ENCODE measurements around the gene BABAM1. TPM values are rescaled to one million over a fixed set of nuclear protein-coding genes. Genes with fewer than 3 reads are reported as not detected.
A peak's percentile ranks its signal among the peaks of the same experiment; 100 is the strongest.
"Not testable (repeated sequence)": the region's sequence is repeated elsewhere in the genome, so short reads cannot be mapped to it uniquely, and the experiment has no call there.

The BABAM1 gene
- total RNA-seq, 1 donor from 2014 or later: 59.7 TPM

- peak overlapping the region; percentile 21 to 38 for H3K4me3 ChIP-seq
- TF ChIP-seq POLR2AphosphoS5 (IDR thresholded peaks at IDR 0.05; ENCODE audit: insufficient read depth in 1 of 2, low read depth in 1 of 2) (no peak), POLR2A (IDR thresholded peaks at IDR 0.05) (no peak)
- TF ChIP-seq, protein P1, sequence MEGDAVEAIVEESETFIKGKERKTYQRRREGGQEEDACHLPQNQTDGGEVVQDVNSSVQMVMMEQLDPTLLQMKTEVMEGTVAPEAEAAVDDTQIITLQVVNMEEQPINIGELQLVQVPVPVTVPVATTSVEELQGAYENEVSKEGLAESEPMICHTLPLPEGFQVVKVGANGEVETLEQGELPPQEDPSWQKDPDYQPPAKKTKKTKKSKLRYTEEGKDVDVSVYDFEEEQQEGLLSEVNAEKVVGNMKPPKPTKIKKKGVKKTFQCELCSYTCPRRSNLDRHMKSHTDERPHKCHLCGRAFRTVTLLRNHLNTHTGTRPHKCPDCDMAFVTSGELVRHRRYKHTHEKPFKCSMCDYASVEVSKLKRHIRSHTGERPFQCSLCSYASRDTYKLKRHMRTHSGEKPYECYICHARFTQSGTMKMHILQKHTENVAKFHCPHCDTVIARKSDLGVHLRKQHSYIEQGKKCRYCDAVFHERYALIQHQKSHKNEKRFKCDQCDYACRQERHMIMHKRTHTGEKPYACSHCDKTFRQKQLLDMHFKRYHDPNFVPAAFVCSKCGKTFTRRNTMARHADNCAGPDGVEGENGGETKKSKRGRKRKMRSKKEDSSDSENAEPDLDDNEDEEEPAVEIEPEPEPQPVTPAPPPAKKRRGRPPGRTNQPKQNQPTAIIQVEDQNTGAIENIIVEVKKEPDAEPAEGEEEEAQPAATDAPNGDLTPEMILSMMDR (IDR thresholded peaks at IDR 0.05): no peak
- H3K27ac ChIP-seq: peak overlapping the region; percentile 58
Observed at GRCh38 chr19:17263712-17264640, 3.3 kb upstream of the BABAM1 start.

DNA sequence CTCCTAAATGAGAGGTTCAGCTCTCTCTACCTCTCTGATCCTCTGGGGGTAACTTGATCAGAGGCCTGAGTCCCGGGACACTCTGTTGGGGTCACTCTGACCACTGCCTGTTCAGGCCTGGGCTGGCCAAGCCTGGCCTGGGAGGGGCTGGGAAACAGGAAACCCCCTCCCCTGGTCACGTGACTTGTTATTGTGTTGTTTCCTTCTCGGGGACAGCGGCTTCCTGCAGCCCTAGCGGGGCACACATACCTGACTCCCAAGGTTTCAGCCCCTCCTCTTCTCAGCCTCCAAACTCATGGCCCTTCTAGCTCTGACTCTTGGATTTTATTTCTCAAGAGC is 2.6 kb upstream of the BABAM1 start, which contains the start of gene USHBP1:
TSS of gene USHBP1 (minus strand) at position 105 of the 339 bp plus-strand sequence. CDS start 446 bp downstream, outside the sequence.
- peak within 1 kb of the TSS; percentile 21 to 38 for H3K4me3 ChIP-seq
- H3K4me1 ChIP-seq: peaks cover 16% of the 10 kb centered on the region
- H3K27me3 ChIP-seq: no peaks in the 10 kb centered on the region
- H3K27ac ChIP-seq: peak within 1 kb of the TSS; percentile 58
- H3K36me3 ChIP-seq: peaks cover 0 to 8% of the 10 kb centered on the region in 2 donors
- H3K9me3 ChIP-seq: no peaks in the 10 kb centered on the region
- peak; percentile 32 to 37 for TF ChIP-seq POLR2AphosphoS5 (IDR thresholded peaks at IDR 0.05; ENCODE audit: insufficient read depth in 1 of 2, low read depth in 1 of 2)
- no peak for TF ChIP-seq POLR2A (IDR thresholded peaks at IDR 0.05)
- intact Hi-C loops (cut with DNase I): no loop called here
- DNase-seq (ENCODE audit: extremely low spot score in 2 of 2): peak in 1 of 2 donors; percentile 76

More at GRCh38 chr19:17263712-17264640, 3.3 kb upstream of the BABAM1 start:
- peaks cover 16% of the 10 kb centered on the region for H3K4me1 ChIP-seq
- no peaks in the 10 kb centered on the region for H3K27me3 ChIP-seq
- H3K36me3 ChIP-seq: peaks cover 0 to 3% of the 10 kb centered on the region in 2 donors
- intact Hi-C loops (cut with DNase I): no loop called here
- DNase-seq (ENCODE audit: extremely low spot score in 2 of 2): no peak
- H3K9me3 ChIP-seq: no peaks in the 10 kb centered on the region

GRCh38 chr19:17266026-17266425 is 1.2 kb upstream of the BABAM1 start:
- no peak for DNase-seq (ENCODE audit: extremely low spot score in 2 of 2)
- Histone ChIP-seq H3K27me3 (no peaks in the 10 kb centered on the region), H3K4me3 (no peak overlapping the region), H3K9me3 (no peaks in the 10 kb centered on the region), H3K27ac (no peak overlapping the region), H3K36me3 (peaks cover 0 to 19% of the 10 kb centered on the region in 2 donors), H3K4me1 (peaks cover 16% of the 10 kb centered on the region)
- TF ChIP-seq, protein P1 (IDR thresholded peaks at IDR 0.05): no peak
- no peak for TF ChIP-seq POLR2AphosphoS5 (IDR thresholded peaks at IDR 0.05; ENCODE audit: insufficient read depth in 1 of 2, low read depth in 1 of 2)
- TF ChIP-seq POLR2A (IDR thresholded peaks at IDR 0.05): no peak
- intact Hi-C loops (cut with DNase I): no loop called here

- no peak for DNase-seq (ENCODE audit: extremely low spot score in 2 of 2)
- peaks cover 0 to 24% of the 10 kb centered on the region in 2 donors for H3K36me3 ChIP-seq
- TF ChIP-seq POLR2A (IDR thresholded peaks at IDR 0.05) (no peak), POLR2AphosphoS5 (IDR thresholded peaks at IDR 0.05; ENCODE audit: insufficient read depth in 1 of 2, low read depth in 1 of 2) (no peak)
- TF ChIP-seq, protein P1 (IDR thresholded peaks at IDR 0.05): no peak
- H3K4me3 ChIP-seq: no peak overlapping the region
- no peaks in the 10 kb centered on the region for H3K9me3 ChIP-seq
- intact Hi-C loops (cut with DNase I): no loop called here
- H3K27me3 ChIP-seq: no peaks in the 10 kb centered on the region
- H3K27ac ChIP-seq: no peak overlapping the region
- peaks cover 16% of the 10 kb centered on the region for H3K4me1 ChIP-seq
Observed at GRCh38 chr19:17266589-17266974, 661 bp upstream of the BABAM1 start.

GRCh38 chr19:17268754-17269153 is 1.5 kb downstream of the BABAM1 start:
- Histone ChIP-seq H3K4me1 (peaks cover 16% of the 10 kb centered on the region), H3K27me3 (no peaks in the 10 kb centered on the region), H3K27ac (no peak overlapping the region), H3K4me3 (no peak overlapping the region), H3K9me3 (no peaks in the 10 kb centered on the region), H3K36me3 (peaks cover 0 to 41% of the 10 kb centered on the region in 2 donors)
- no peak for DNase-seq (ENCODE audit: extremely low spot score in 2 of 2)
- intact Hi-C loops (cut with DNase I): no loop called here
- TF ChIP-seq, protein P1 (IDR thresholded peaks at IDR 0.05): no peak
- TF ChIP-seq POLR2A (IDR thresholded peaks at IDR 0.05) (no peak), POLR2AphosphoS5 (IDR thresholded peaks at IDR 0.05; ENCODE audit: insufficient read depth in 1 of 2, low read depth in 1 of 2) (no peak)

DNA sequence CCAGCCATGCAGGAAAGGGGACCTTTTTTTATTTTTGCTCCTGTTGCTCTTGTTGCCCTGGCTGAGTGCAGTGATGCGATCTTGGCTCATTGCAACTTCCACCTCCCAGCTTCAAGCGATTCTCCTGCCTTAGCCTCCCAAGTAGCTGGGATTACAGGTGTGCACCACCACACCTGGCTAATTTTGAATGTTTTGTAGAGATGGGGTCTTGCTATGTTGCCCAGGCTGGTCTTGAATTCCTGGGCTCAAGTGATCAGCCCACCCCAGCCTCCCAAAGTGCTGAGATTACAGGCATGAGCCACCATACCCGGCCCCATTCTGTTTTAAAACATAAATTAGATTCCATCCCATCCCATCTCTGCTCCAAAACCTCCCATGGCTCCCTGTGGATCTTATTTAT is 7.6 kb downstream of the BABAM1 start:
- H3K36me3 ChIP-seq: peaks cover 0 to 64% of the 10 kb centered on the region in 2 donors
- not testable (repeated sequence) for H3K4me3 ChIP-seq; DNase-seq (ENCODE audit: extremely low spot score in 2 of 2); H3K4me1 ChIP-seq; H3K9me3 ChIP-seq; H3K27me3 ChIP-seq; H3K27ac ChIP-seq
- intact Hi-C loops (cut with DNase I): loop anchor here (5.0 kb wide), 1 partner anchor 68 kb away; no protein-coding TSS in a partner anchor

Measured in vagina (tissue), 2 donors.